OCI-LY7 (cell line): ENCODE data around the gene DUSP9. TPM values are rescaled to one million over a fixed set of nuclear protein-coding genes. Genes with fewer than 3 reads are reported as not detected.

Experiments
- BruUV-seq: library from RNA; stranded (reverse); fragments of 400-500 nt; replicated peaks from 2 replicates; lab custom pipeline; 2021; lab: Mats Ljungman, UMichigan
- CTCF ChIA-PET: fragments of 300-600 bp; sonication (Branson Sonifier 250); formaldehyde crosslinking; loops from one replicate; lab custom pipeline; 2022; ENCODE audit warnings: antibody characterized with exemption; ENCODE audit not compliant: unreplicated experiment; lab: Charles Lee
- POLR2A ChIA-PET: fragments of 300-600 bp; sonication (Branson Sonifier 250); formaldehyde crosslinking; loops from one replicate; lab custom pipeline; 2022; ENCODE audit warnings: antibody characterized with exemption; lab: Charles Lee
- DNase-seq: peaks from one replicate; pipeline ENCODE4 v3.0.0-alpha.2; 2015; ENCODE audit warnings: low spot score
- H2AFZ ChIP-seq: fragments of 200-600 bp; sonication (generic), shearing (Covaris generic); 2 replicates; pipeline ENCODE4 v1.6.1; 2014; ENCODE audit warnings: mild to moderate bottlenecking, antibody characterized with exemption, low read length, moderate library complexity
- H3K27ac ChIP-seq: fragments of 200-600 bp; sonication (generic); 2 replicates; pipeline ENCODE4 v1.5.1; 2014; ENCODE audit warnings: mixed run types, low read depth, mild to moderate bottlenecking, moderate library complexity, low read length, inconsistent platforms; ENCODE audit not compliant: poor library complexity, severe bottlenecking
- H3K36me3 ChIP-seq: fragments of 200-600 bp; sonication (generic); 2 replicates; pipeline ENCODE4 v1.6.1; 2014; ENCODE audit warnings: mild to moderate bottlenecking, antibody characterized with exemption, low read length, moderate library complexity, mixed read lengths; ENCODE audit not compliant: insufficient read depth
- H3K4me1 ChIP-seq: fragments of 200-600 bp; sonication (generic); 2 replicates; pipeline ENCODE4 v1.5.1; 2014; ENCODE audit warnings: mild to moderate bottlenecking, low read length; ENCODE audit not compliant: insufficient read depth, poor library complexity, severe bottlenecking
- H3K4me2 ChIP-seq: fragments of 200-600 bp; sonication (generic); 2 replicates; pipeline ENCODE4 v1.6.1; 2014; ENCODE audit warnings: mild to moderate bottlenecking, low read length
- H3K4me3 ChIP-seq: fragments of 200-600 bp; sonication (generic); 2 replicates; pipeline ENCODE4 v1.5.1; 2014; ENCODE audit warnings: mild to moderate bottlenecking, low read depth, low read length; ENCODE audit not compliant: poor library complexity, severe bottlenecking
- H3K79me2 ChIP-seq: fragments of 200-600 bp; sonication (generic); 2 replicates; pipeline ENCODE4 v1.6.1; 2016; ENCODE audit warnings: low read depth, mild to moderate bottlenecking, low read length, moderate library complexity, mixed read lengths; ENCODE audit not compliant: insufficient read depth
- H3K9me2 ChIP-seq: fragments of 200-600 bp; sonication (generic); 2 replicates; pipeline ENCODE4 v1.6.1; 2016; ENCODE audit warnings: mild to moderate bottlenecking, low read length, mixed read lengths; ENCODE audit not compliant: insufficient read depth
- H3K9me3 ChIP-seq: fragments of 200-600 bp; sonication (generic); 2 replicates; pipeline ENCODE4 v1.6.1; 2014; ENCODE audit warnings: mild to moderate bottlenecking, mixed run types, low read length, mixed read lengths
- H4K20me1 ChIP-seq: fragments of 200-600 bp; sonication (generic); 2 replicates; pipeline ENCODE4 v1.6.1; 2014; ENCODE audit warnings: mild to moderate bottlenecking, antibody characterized with exemption, low read length, moderate library complexity, mixed read lengths; ENCODE audit not compliant: insufficient read depth
- EZH2phosphoT487 ChIP-seq: fragments of 200-600 bp; sonication (generic); IDR thresholded peaks from 2 replicates; pipeline ENCODE4 v1.6.1; 2018; ENCODE audit warnings: low read depth, borderline replicate concordance, mild to moderate bottlenecking, mixed run types, antibody characterized with exemption, low read length, moderate library complexity, mixed read lengths
- intact Hi-C: fragments of 100-400 bp; cut with micrococcal nuclease; formaldehyde crosslinking; loops from one replicate; pipeline ENCODE4 v1.10.0; 2022; ENCODE audit not compliant: unreplicated experiment
- total RNA-seq, 2 experiments: library from RNA; depleted of rRNA in 1 of 2; stranded (reverse); fragments of >200 nt in 1 of 2; shearing (Covaris generic) in 1 of 2; gene quantifications; 2 replicates each; pipeline ENCODE4 v1.2.3, GENCODE V29; 2014 to 2022
- TF ChIP-seq, protein P1 (sequence below): fragments of 200-600 bp; sonication (generic); conservative IDR thresholded peaks from 2 replicates; pipeline ENCODE4 v1.5.1; 2014; ENCODE audit warnings: mild to moderate bottlenecking, antibody characterized with exemption, low read length, moderate library complexity, mixed read lengths

Gene DUSP9
- total RNA-seq, 2 experiments from 2014 or later = not detected

DNA sequence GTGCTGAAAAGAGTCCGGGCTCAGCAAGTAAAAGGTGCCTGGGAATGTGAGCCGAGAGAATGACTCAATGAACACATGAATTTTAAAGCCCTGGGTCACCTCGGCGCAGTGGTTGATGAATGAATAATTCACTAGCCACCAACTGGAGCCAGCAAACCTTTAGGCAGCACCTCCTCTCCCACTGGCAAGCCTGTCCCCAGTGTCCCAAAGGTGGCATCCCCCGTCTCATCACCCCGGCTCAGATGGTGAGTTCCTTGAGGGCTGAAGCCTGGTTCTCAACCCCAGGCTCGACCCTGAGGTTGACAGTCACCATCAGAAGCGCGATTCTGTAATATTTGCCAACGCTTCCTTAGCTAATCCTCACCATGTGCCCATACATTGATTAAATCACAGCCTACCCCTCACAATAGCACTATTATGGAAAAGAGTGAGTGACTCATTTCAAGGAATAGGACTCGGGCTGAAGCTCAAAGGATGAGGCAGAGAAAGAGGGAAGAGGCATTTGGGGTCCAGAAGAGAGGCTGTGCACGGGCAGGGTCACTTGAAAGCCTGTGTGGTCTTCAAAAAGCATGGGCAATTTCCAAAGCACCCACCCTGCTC is 45.4 kb upstream of the DUSP9 start:
- intact Hi-C loops = loop anchor here (2.0 kb wide), 1 partner anchor 47 kb away; no protein-coding TSS in a partner anchor
- ChIA-PET CTCF (no interaction called here), POLR2A (no interaction called here)
- H4K20me1 ChIP-seq = no peaks in the 10 kb centered on the region
- H2AFZ ChIP-seq = no peak overlapping the region
- H3K36me3 ChIP-seq = no peaks in the 10 kb centered on the region
- no peak overlapping the region for H3K4me2 ChIP-seq
- no peaks in the 10 kb centered on the region for H3K9me3 ChIP-seq
- peaks cover 10% of the 10 kb centered on the region; the same call in 1 of the 2 replicates for H3K79me2 ChIP-seq
- TF ChIP-seq, protein P1, sequence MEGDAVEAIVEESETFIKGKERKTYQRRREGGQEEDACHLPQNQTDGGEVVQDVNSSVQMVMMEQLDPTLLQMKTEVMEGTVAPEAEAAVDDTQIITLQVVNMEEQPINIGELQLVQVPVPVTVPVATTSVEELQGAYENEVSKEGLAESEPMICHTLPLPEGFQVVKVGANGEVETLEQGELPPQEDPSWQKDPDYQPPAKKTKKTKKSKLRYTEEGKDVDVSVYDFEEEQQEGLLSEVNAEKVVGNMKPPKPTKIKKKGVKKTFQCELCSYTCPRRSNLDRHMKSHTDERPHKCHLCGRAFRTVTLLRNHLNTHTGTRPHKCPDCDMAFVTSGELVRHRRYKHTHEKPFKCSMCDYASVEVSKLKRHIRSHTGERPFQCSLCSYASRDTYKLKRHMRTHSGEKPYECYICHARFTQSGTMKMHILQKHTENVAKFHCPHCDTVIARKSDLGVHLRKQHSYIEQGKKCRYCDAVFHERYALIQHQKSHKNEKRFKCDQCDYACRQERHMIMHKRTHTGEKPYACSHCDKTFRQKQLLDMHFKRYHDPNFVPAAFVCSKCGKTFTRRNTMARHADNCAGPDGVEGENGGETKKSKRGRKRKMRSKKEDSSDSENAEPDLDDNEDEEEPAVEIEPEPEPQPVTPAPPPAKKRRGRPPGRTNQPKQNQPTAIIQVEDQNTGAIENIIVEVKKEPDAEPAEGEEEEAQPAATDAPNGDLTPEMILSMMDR = no peak
- no peak for TF ChIP-seq EZH2phosphoT487
- no peak overlapping the region for H3K4me3 ChIP-seq
- DNase-seq = no peak
- peaks cover 20% of the 10 kb centered on the region for H3K4me1 ChIP-seq
- H3K27ac ChIP-seq = no peak overlapping the region
- no TSS peak for BruUV-seq
- H3K9me2 ChIP-seq = no peaks in the 10 kb centered on the region

DNA sequence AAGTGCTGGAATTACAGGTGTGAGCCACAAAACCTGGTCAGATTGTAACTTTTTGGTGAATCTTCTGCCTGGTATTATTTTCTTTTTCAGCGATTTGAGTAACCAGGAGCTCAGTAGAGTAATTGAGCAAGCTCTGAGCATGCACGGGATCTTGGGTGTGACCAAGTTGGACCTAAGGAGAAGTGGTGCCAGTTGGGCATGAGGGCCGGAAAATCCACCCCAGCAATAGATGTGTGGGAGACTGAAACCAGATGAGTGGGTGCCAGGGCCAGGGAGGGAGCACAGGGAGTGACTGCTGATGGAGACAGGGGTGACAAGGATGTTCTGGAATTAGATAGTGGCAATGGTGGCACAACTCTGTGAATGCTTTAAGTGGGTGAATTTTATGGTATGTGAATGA is 44.4 kb upstream of the DUSP9 start:
- no TSS peak for BruUV-seq
- no peak overlapping the region for H3K27ac ChIP-seq
- CTCF ChIA-PET = no interaction called here

More for the DNA sequence above, 44.4 kb upstream of the DUSP9 start:
- Histone ChIP-seq H3K36me3 (no peaks in the 10 kb centered on the region), H3K79me2 (peaks cover 6% of the 10 kb centered on the region; the same call in 1 of the 2 replicates), H3K9me3 (no peaks in the 10 kb centered on the region), H3K4me2 (no peak overlapping the region), H4K20me1 (no peaks in the 10 kb centered on the region), H3K9me2 (no peaks in the 10 kb centered on the region), H2AFZ (no peak overlapping the region), H3K4me1 (peaks cover 10% of the 10 kb centered on the region), H3K4me3 (no peak overlapping the region)
- intact Hi-C loops = no loop called here
- POLR2A ChIA-PET = no interaction called here
- no peak for DNase-seq
- no peak for TF ChIP-seq EZH2phosphoT487
- TF ChIP-seq, protein P1 = no peak
